Gastrocnemius medialis (tissue), 4 donors: ENCODE data around the gene PIK3CD.

Experiments
- POLR2A ChIP-seq, 2 donors: fragments of 450-650 bp; IDR thresholded peaks; one replicate each; pipeline ENCODE4 v1.6.1; 2017; ENCODE audit warnings: antibody characterized with exemption in 2 of 2, mild to moderate bottlenecking in 2 of 2, moderate library complexity in 2 of 2
- TF ChIP-seq, protein P1 (sequence below), 5 experiments: fragments of 450-650 bp in 3 of 5; fragments of 200-600 bp in 2 of 5; sonication (generic) in 2 of 5; IDR thresholded peaks in 4 of 5; conservative IDR thresholded peaks in 1 of 5; 1 replicate in 4 of 5; 2 replicates in 1 of 5; pipeline ENCODE4 v1.5.1; 2016 to 2019; ENCODE audit warnings: antibody characterized with exemption in 5 of 5, mild to moderate bottlenecking in 3 of 5, moderate library complexity in 3 of 5

DNA sequence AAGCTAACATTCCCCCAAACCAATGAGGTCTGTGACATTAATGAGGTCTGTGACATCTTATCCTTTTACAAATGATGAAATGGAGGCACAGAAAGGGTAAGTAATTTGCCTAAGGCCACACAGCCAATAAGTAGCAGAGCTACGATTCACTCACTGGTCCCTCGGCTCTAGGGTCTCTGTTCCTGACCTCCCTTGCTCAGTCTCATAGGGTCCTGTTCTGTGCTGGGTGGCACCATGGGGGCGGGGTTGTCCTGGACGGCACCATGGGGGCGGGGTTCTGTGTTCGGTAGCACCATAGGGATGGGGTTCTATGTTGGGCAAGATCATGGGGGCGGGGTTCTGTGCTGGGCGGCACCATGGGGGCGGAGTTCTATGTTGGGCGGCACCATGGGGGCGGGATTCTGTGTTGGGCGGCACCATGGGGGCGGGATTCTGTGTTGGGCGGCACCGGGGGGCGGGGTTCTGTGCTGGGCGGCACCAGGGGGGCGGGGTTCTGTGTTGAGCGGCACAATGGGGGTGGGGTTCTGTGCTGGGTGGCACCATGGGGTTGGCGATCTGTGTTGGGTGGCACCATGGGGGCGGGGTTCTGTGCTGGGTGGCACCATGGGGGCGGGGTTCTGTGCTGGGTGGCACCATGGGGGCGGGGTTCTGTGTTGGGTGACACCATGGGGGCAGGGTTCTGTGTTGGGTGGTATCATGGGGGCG, 116.6 kb downstream of the PIK3CD start:
- TF ChIP-seq, protein P1, sequence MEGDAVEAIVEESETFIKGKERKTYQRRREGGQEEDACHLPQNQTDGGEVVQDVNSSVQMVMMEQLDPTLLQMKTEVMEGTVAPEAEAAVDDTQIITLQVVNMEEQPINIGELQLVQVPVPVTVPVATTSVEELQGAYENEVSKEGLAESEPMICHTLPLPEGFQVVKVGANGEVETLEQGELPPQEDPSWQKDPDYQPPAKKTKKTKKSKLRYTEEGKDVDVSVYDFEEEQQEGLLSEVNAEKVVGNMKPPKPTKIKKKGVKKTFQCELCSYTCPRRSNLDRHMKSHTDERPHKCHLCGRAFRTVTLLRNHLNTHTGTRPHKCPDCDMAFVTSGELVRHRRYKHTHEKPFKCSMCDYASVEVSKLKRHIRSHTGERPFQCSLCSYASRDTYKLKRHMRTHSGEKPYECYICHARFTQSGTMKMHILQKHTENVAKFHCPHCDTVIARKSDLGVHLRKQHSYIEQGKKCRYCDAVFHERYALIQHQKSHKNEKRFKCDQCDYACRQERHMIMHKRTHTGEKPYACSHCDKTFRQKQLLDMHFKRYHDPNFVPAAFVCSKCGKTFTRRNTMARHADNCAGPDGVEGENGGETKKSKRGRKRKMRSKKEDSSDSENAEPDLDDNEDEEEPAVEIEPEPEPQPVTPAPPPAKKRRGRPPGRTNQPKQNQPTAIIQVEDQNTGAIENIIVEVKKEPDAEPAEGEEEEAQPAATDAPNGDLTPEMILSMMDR (IDR thresholded peaks at IDR 0.05 in 4 of 5, conservative IDR thresholded peaks at IDR 0.05 in 1 of 5), result no peak
- no peak for TF ChIP-seq POLR2A (IDR thresholded peaks at IDR 0.05)
